Subcutaneous adipose tissue (tissue), 4 donors: ENCODE data around the gene ARMC2. TPM values are rescaled to one million over a fixed set of nuclear protein-coding genes. Genes with fewer than 3 reads are reported as not detected.

ENCODE experiments used
- total RNA-seq, 4 donors: library from RNA; depleted of rRNA; stranded (reverse); fragments of >200 nt; gene quantifications; one replicate each; pipeline ENCODE4 v1.1.0, GENCODE V29; 2016
- TF ChIP-seq, protein P1 (sequence below): fragments of 450-650 bp; IDR thresholded peaks from one replicate; pipeline ENCODE4 v1.5.1; 2016; ENCODE audit warnings: low read depth, mild to moderate bottlenecking, control low read depth, antibody characterized with exemption, moderate library complexity

ARMC2 gene
- total RNA-seq, 4 donors from 2014 or later, result 3.6 to 6.5 (median 5.2) TPM

GRCh38 chr6:108921547-108922361, 73.5 kb downstream of the ARMC2 start:
- TF ChIP-seq, protein P1, sequence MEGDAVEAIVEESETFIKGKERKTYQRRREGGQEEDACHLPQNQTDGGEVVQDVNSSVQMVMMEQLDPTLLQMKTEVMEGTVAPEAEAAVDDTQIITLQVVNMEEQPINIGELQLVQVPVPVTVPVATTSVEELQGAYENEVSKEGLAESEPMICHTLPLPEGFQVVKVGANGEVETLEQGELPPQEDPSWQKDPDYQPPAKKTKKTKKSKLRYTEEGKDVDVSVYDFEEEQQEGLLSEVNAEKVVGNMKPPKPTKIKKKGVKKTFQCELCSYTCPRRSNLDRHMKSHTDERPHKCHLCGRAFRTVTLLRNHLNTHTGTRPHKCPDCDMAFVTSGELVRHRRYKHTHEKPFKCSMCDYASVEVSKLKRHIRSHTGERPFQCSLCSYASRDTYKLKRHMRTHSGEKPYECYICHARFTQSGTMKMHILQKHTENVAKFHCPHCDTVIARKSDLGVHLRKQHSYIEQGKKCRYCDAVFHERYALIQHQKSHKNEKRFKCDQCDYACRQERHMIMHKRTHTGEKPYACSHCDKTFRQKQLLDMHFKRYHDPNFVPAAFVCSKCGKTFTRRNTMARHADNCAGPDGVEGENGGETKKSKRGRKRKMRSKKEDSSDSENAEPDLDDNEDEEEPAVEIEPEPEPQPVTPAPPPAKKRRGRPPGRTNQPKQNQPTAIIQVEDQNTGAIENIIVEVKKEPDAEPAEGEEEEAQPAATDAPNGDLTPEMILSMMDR, result no peak

- TF ChIP-seq, protein P1, result no peak
These were observed 74.3 kb downstream of the ARMC2 start for GRCh38 chr6:108922499-108922898.

- TF ChIP-seq, protein P1, result no peak
These were observed 79.7 kb downstream of the ARMC2 start for GRCh38 chr6:108927927-108928326.

DNA sequence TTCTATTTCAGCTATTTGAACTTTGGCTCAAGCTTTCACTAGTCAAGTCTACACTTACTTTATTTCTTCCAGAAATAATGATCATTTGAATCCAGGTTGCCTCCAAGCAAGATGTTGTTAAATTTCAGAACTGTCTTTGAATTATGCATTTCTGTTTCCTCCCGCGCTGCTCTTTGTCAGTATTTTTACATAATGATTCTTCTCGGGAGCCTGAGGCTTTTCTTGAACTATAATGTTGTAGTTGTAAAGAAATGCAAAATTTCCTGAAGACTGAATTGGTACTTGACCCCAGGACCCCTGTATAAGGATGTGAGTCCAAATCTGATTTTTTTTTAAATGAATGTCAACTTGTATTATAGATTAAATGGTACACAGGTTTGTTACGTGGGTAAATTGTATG, 80.4 kb downstream of the ARMC2 start:
- TF ChIP-seq, protein P1, result no peak

DNA sequence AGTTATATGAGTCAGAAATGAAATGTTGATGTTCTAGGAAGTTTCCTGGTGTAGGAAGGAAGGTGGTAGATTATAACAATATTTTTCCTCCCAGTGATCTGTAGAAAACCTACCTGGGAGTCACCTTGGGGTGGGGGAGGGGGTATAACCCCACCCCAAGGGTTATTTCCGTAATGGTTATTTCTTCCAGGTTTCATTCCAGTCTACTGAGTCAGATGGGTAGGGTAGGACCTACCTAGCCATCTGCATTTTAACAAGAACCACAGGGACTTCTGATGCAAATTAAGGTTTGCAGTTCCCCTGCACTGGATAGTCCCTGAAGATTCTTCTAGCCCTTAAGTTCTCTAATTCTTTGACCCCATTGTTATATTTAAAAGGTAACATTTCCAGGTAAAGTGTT, 88.9 kb downstream of the ARMC2 start:
- TF ChIP-seq, protein P1, result no peak

GRCh38 chr6:108940741-108941140, 92.5 kb downstream of the ARMC2 start:
- TF ChIP-seq, protein P1, result no peak

DNA sequence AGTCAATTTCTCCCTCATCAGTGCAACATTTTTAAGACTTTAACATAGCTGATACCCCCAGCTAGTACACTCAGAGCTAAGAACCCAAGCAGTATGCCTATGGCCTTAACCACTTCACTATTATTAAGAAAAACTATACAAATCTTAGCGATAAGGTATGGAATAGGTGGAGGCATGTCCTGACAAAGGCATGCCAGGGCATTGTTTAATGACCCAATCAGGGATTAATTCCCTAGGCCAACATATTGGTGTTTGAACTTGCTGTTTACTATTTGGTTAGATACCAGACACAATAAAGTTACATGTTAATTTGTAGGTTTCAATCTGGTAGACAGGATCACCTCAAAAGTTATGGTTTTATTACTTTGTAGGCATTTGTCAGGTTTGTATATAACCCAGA, 93.1 kb downstream of the ARMC2 start:
- TF ChIP-seq, protein P1, result no peak
